Measurements from ENCODE around the gene CNTN1.

Gene CNTN1

DNA sequence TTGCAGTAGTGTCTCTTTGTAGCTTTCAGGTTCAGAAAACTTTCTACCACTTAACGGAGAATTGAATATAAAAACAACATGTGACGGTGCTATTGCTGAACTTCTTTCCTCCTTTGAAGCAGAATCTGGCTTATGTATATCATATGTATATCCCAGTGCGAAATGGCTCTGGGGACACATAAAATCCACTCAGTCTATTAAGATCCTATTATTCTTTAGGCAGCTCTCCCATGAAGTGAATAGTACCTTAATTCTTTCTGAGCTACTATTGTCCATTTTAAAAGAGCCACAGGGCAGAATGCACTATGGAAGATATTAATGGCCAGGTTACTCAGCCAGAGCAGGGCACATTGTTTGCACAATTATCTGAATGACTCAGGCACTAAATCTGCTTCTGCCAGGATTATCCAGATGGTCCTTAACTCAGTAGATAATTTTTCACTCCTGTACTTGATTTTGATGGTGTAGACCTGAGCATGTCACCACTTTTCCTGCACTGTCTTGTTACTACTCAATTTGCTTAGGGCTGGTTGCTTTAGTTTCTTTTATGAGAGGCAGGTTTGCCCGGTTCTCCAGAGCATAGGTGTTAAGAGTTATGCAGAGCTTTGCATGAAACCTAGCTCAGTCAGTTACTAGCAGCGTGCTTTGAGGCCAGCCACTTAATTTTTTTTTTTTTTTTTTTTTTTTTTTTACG, 5.5 kb downstream of the CNTN1 start:
- TF ChIP-seq, protein P1, sequence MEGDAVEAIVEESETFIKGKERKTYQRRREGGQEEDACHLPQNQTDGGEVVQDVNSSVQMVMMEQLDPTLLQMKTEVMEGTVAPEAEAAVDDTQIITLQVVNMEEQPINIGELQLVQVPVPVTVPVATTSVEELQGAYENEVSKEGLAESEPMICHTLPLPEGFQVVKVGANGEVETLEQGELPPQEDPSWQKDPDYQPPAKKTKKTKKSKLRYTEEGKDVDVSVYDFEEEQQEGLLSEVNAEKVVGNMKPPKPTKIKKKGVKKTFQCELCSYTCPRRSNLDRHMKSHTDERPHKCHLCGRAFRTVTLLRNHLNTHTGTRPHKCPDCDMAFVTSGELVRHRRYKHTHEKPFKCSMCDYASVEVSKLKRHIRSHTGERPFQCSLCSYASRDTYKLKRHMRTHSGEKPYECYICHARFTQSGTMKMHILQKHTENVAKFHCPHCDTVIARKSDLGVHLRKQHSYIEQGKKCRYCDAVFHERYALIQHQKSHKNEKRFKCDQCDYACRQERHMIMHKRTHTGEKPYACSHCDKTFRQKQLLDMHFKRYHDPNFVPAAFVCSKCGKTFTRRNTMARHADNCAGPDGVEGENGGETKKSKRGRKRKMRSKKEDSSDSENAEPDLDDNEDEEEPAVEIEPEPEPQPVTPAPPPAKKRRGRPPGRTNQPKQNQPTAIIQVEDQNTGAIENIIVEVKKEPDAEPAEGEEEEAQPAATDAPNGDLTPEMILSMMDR (IDR thresholded peaks at IDR 0.05; ENCODE audit: insufficient read depth, missing control alignments), result no peak
- no peak for DNase-seq (ENCODE audit: insufficient read length, low spot score)
- peak; percentile 89 for FAIRE-seq

DNA sequence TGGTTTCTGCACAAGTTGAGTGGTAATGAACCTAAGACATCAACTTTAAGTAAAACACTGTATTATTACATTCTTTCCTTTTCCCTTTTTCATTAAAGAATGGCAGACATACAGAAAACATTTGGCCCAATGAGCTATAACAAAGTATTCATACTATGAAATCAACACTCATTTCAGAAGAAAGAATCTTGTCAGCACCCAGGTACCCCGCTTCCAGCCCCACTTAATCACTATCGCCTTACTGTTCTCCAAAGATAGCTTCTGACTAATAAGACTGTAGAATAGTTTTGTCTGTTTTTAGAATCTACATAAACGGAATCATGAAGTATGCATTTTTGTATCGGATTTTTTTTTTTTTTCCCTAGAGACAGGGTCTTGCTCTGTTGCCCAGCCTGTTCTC, 9.5 kb downstream of the CNTN1 start:
- TF ChIP-seq, protein P1 (IDR thresholded peaks at IDR 0.05; ENCODE audit: insufficient read depth, missing control alignments), result no peak
- DNase-seq (ENCODE audit: insufficient read length, low spot score), result no peak
- no peak for FAIRE-seq

GRCh38 chr12:40711121-40711520, 18.9 kb downstream of the CNTN1 start:
- TF ChIP-seq, protein P1 (IDR thresholded peaks at IDR 0.05; ENCODE audit: insufficient read depth, missing control alignments), result no peak
- FAIRE-seq (no peak), DNase-seq (ENCODE audit: insufficient read length, low spot score) (no peak)

DNA sequence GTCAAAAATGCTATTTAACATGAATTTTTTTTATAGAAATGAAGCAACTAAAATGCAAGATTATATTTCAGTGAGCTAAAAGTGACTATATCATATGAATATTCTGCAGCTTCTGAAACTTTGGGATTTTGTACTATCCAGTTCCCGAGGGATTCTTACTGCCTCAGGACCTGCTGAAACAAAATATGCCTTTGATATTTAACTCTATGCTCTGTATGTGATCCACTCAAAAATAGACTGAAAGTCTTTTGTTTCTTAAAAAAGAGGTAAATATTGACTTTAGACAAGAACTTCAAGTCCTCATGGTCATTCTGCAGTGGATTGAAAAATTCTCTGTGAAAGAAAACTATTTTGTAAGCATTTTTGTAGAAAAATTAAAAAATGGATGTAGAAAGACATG, 22.4 kb downstream of the CNTN1 start:
- TF ChIP-seq, protein P1 (IDR thresholded peaks at IDR 0.05; ENCODE audit: insufficient read depth, missing control alignments), result no peak
- FAIRE-seq, result peak; percentile 64

DNA sequence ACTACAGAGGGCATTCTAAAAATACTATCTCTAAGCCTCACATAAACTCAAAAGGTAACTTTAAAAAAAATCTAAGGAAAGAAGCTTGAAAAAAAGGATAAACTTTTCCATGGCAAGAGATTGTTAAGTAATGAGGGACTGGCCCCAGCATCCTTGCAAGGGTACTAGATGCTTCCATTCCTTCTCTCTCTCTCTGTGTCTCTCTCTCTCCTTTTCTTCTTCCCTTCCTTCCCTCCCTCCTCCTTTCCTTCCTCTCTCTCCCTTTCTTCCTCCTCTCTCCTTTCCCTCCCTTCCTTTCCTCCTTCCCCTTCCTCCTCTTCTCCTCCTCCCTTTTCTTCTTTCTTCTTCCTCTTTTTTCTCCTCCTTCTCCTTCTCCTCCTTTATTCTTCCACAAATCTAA, 23.8 kb downstream of the CNTN1 start:
- DNase-seq (ENCODE audit: insufficient read length, low spot score) (no peak), FAIRE-seq (no peak)
- TF ChIP-seq, protein P1 (IDR thresholded peaks at IDR 0.05; ENCODE audit: insufficient read depth, missing control alignments), result no peak

More for the DNA sequence above, 22.4 kb downstream of the CNTN1 start:
- DNase-seq (ENCODE audit: insufficient read length, low spot score), result no peak

- no peak for FAIRE-seq
Measured at GRCh38 chr12:40717576-40717975, 25.3 kb downstream of the CNTN1 start.

DNA sequence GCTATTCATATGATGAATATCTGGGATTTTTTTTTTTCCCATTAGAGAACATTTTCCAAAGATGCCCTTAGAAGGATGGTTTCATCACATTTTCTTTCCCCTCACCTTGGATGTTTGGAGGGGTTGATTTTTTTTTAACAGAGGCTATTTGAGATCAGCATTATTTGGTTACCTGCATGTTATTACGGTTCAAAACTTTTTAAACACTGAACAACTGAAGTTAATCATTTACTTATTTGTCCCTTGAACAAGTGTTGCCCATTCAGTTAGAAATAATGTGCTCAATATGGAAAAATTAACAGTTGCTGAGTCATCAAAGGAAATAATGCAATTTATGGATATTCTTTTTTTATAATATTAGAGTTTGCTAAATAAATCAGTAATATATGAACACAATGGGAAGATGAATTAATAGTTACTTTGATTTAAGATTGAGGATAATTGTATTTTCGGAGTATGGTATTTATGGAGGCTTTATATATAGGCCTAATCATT, 26.7 kb downstream of the CNTN1 start:
- DNase-seq (ENCODE audit: insufficient read length, low spot score) (no peak), FAIRE-seq (no peak)
- TF ChIP-seq, protein P1 (IDR thresholded peaks at IDR 0.05; ENCODE audit: insufficient read depth, missing control alignments), result no peak

More at GRCh38 chr12:40717576-40717975, 25.3 kb downstream of the CNTN1 start:
- TF ChIP-seq, protein P1 (IDR thresholded peaks at IDR 0.05; ENCODE audit: insufficient read depth, missing control alignments), result no peak
- DNase-seq (ENCODE audit: insufficient read length, low spot score), result no peak

All from D721Med (cell line).